Stimulated activated CD4-positive, alpha-beta T cell treated with anti-CD3 and anti-CD28 coated beads, Interleukin-1b, Interleukin-23, amount 100 ng/mL, for 1 hour (primary cell): Measurements from ENCODE around the gene SH3BGR.
"Not testable (repeated sequence)": the region's sequence is repeated elsewhere in the genome, so short reads cannot be mapped to it uniquely, and the experiment has no call there.

Experiments
- DNase-seq, 2 donors: peaks; one replicate each; pipeline ENCODE4 v3.0.0-alpha.2; 2020; ENCODE audit warnings: low read depth in 2 of 2

SH3BGR gene

GRCh38 chr21:39515684-39516472 lies 64.1 kb downstream of the SH3BGR start:
- no peak for DNase-seq

DNA sequence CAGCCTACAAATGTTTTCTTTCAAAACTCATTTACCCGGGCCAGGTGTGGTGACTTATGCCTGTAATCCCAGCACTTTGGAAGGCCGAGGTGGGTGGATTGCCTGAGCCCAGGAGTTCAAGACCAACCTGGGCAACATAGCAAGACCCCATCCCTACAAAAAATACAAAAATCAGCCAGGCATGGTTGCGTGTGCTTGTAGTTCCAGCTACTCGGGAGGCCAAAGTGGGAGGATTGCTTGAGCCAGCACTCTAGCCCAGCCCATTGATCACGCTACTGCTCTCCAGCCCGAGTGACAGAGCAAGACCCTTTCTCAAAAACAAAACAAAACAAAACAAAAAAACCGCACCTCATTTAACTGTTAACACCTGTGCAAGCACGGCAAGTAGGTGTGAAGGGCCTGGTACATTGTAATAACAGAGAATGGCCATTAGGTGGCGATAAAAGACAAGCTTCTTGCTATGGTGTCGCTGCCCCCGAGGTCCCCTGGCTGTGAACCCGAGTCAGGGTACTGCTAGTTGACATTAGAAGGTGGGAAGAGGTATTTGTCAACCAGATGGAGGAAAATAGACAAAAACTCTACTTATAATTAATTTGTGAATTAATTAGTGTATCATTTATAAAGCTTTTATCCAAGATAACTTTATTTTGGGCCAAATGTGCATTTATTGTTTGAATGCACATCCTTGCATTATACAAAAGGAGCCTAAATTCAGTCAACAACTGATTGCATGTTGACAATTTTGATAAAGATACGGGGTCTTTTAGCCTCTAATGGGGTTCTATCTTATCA lies 66.5 kb downstream of the SH3BGR start:
- peak in 1 of 2 donors; percentile 1 for DNase-seq

DNA sequence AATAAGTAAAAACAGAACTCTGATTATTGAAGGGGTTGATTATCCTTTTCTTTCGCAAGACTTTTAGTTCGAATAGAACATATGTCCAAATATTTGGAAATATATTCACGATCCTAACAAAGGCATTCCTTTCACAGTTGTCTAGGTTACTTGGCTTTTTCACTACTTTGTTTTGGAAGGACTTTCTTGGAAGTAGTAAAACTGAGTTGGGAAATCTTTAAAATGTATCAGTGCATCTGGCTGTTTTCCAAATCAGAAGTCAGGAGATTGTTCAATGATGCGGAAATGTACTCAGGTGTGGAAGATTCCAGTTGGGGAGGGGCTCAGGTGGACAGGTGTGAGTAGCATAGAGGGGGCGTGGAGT lies 67.1 kb downstream of the SH3BGR start:
- DNase-seq: no peak

DNA sequence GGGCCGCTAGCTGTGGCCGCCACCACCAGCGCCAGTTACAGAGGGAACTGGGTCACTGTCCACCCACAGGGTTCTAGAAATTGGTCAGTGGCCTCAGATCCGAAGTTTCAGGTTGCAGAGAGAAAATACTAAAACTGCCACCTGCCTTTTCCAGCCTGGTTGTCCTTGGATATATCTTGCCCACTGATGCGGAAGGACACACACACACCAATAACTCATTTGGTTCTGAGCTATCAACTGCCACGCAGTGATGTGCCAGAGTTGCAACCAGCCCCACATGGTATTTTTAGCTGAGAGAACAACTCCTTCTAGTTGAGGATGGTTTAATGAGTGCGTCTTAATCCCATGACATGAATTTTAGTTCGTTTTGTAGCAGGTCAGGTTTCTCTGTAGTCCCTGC lies 68.1 kb downstream of the SH3BGR start:
- no peak for DNase-seq

DNA sequence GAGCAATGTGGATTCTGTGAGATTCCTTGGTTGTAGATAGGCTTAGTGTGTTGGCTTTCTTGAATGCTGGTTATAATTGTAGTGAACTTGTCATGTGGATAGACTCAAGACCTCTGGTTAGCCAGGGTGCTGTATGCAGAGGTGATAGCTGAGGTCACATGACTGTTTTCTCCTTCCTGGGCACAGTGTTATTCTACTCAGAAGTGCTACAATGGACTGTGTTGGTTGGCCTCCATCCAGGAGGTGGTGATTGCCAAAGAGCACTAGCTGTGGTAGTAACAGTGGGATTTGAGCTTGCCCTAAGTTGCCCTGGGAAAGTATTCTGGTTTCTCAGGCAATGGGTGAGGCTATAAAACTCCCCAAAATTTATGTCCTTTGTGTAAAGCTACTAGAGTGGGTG lies 71.6 kb downstream of the SH3BGR start:
- DNase-seq: no peak

DNA sequence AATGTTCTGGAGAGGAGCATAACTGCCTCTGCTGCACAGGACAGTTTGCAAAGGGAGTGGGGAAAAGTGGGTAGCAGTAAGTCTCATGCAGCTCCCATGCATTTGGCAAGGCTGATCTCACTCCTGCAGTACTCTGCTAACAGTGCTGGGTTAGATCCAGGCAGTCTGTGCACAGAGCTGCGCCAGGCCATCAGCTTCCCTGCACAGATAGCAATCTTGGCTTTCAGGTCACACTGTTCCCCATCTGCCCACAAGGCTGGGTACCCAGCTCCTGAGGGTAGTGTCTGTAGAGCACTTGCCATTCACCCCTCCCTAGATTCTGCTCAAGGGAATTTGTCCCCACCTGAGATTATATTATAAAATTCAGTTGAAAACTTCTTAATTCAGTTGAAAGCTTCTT lies 72.1 kb downstream of the SH3BGR start:
- DNase-seq: no peak

GRCh38 chr21:39525129-39525528 lies 73.4 kb downstream of the SH3BGR start:
- DNase-seq: no peak

DNA sequence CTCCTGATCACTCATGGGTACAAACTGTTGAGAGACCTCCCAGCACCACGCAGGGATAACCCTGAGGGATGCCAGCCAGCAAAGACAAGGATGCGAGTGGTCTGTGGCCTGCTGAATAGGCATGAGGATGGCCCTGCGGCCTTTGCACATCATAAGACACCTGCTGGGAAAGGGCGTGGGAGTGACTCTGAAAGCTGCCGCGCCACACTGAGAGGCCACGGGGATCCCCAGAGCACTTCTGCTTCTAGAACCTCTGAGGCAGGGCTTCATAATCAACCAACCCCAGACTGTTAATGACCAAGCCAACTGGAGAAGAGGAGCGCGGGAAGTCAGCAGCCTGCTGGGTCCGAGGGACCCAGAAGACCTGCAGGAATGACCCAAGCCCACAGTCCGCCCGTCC lies 73.8 kb downstream of the SH3BGR start:
- DNase-seq: no peak

DNA sequence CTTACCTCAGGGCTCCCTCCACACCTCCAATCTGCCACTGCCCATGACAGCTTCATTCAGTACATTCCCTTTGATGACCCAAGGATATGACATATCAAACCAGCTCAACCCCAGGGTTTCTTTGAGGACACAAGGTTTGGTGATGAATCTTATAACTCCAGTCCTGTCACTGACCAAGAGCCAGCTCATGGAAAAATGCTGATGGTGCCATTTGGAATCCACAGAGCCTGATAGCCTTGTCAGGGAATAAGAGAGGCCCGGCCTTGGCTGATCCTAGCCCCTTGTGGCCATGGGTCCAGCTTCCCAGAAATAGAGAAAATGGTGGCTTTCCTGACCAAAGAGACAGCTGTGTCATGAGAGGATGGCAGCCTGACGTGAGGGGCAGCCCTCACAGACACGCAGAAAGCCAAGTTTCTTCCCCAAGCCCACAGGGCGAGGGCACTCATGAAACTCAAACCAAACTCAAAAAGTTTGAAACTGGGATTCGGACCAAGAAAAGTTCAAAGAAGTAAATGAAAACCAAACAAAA lies 75.4 kb downstream of the SH3BGR start:
- no peak for DNase-seq

DNA sequence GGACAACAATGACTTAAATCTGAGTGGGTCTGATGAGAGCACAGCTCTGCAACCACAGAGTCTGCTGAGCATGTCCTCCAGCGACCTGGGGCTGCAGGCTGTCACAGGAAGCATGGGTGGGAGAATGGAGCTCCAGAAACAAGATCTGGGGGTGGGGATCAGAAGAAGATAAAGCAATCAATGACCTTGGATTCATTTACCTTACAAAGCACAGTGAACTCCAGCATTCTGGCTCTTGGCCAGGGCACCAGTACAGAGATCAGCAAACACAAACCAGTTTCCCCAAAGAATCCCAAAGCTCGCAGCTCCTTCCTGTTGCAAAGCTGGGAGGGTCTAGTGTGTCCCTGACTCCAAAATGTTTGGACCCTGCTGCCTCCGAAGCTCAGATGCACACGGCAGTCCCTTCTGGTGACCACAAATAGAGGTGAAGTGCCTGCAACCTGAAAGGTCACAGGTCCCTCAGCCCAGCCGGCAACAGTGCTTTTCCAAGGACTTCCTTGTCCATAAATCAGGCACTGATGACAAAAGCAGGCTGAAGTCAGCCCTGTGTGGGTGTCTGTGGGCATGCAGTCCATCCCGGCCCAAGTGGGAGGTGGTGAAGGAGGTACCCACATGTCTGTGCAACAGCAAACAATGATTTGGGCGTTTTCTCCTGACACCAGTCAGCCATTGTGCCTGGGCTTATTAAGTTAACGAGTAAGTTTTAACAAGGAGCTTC lies 76.1 kb downstream of the SH3BGR start:
- no peak for DNase-seq

GRCh38 chr21:39529026-39529425 lies 77.3 kb downstream of the SH3BGR start:
- DNase-seq: no peak

GRCh38 chr21:39531064-39531463 lies 79.3 kb downstream of the SH3BGR start:
- DNase-seq: no peak

DNA sequence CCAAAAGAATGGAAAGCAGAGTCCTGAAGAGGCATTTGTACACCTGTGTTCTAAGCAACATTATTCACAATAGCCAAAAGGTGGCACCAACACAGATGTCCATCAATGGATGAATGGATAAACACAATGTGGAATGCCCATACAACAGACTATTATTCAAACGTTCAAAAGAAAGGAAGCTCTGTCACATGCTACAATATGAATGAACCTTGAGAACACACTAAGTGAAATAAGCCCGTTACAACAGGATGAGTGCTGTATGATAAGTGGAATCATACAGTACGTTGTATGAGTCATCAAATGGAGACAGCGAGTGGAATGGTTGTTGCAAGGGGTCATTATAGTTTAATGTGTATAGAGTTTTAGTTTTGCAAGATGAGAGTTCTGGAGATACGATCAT lies 80.1 kb downstream of the SH3BGR start:
- DNase-seq: no peak

GRCh38 chr21:39533545-39534380 lies 82.0 kb downstream of the SH3BGR start:
- DNase-seq: no peak

DNA sequence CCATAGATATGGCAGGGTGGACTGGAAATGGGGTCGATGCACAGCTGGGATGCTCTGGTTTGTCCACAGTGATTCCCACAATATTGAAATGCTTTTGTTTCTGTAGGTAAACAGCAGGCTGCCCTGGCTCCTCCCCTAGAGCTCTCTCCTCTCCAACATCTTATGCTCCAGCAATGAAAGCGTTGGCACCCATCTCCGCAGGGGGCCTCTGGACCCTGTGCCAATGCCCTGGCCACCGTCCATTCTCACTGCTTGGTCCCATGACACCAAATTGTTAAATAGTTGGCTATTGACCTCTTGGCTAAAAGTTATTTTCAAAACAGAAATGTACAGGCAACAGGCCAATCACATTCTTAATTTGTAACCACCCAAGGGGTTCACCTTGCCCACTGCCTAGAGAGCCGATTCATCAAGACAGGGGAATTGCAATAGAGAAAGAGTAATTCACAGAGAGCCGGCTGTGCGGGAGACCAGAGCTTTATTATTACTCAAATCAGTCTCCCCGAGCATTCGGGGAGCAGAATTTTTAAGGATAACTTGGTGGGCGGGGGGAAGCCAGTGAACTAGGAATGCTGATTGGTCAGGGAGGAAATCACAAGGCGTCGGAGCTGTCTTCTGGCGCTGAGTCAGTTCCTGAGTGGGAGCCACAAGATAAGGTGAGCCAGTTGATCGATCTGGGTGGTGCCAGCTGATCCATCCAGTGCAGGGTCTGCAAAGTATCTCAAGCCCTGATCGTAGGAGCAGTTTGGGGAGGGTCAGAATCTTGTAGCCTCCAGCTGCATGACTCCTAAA lies 84.1 kb downstream of the SH3BGR start:
- DNase-seq: no peak

- no peak for DNase-seq
Measured at GRCh38 chr21:39536835-39537234, 85.1 kb downstream of the SH3BGR start.

GRCh38 chr21:39537571-39537970 lies 85.8 kb downstream of the SH3BGR start:
- DNase-seq: no peak

DNA sequence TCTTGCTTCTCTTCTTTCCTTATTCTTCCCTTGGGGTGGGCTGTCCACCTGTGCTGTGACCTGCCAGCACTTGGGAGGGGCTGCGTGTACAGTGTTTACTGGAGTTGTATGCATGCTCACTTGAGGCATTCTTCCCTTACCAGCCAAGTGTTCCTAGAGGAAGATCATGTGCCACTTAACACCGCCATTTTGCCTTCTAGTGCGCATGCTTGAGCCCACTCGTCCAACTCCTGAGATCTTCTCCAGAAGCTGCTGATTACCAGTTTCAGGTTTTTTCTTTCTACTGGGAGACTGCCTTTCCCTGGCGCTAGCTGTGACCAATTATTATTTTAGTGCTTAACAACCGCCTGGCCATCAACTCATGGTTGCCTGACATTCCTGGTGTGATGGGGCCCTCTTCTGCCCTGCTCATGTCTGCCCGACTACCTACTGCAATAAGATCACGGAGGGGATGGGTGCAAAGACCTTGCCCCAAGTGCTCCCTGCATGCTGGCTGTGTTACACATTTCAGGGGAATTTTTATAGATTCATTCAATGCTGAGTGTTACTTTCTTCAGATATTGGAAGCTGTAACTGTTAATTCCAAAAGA lies 86.8 kb downstream of the SH3BGR start:
- no peak for DNase-seq

- DNase-seq: not testable (repeated sequence)
Measured at GRCh38 chr21:39540367-39540766, 88.6 kb downstream of the SH3BGR start.

GRCh38 chr21:39542736-39543135 lies 91.0 kb downstream of the SH3BGR start:
- no peak for DNase-seq
